Stimulated activated naive B cell treated with anti-CD40 and anti-IgM and Interleukin-4, amounts not matched to agents 10 μg/mL and 1 μg/mL and 100 μg/mL, for 72 hours (primary cell): ENCODE data around the gene AGFG1.
A peak's percentile ranks its signal among the peaks of the same experiment; 100 is the strongest.

ENCODE experiments used
- ATAC-seq, 2 donors: fragments of 150-1000 bp; cut with Tn5 transposase; replicated peaks; 2 replicates each; pipeline ENCODE4 v1.10.0; 2021; ENCODE audit warnings: moderate library complexity in 1 of 2
- DNase-seq: peaks from one replicate; pipeline ENCODE4 v3.0.0; 2021
- H3K27ac Mint-ChIP-seq: one replicate; pipeline ENCODE4 v1.8.0; 2022; ENCODE audit warnings: mild to moderate bottlenecking, mixed read lengths
- H3K27me3 Mint-ChIP-seq, 2 donors: one replicate each; pipeline ENCODE4 v1.8.0; 2022; ENCODE audit warnings: mixed read lengths in 2 of 2
- H3K36me3 Mint-ChIP-seq, 2 donors: one replicate each; pipeline ENCODE4 v1.8.0; 2022; ENCODE audit warnings: mixed read lengths in 2 of 2, mild to moderate bottlenecking in 1 of 2
- H3K4me1 Mint-ChIP-seq, 2 donors: one replicate each; pipeline ENCODE4 v1.8.0; 2022; ENCODE audit warnings: mixed read lengths in 2 of 2, mild to moderate bottlenecking in 1 of 2
- H3K4me3 Mint-ChIP-seq, 2 donors: one replicate each; pipeline ENCODE4 v1.8.0; 2022; ENCODE audit warnings: mild to moderate bottlenecking in 2 of 2, mixed read lengths in 2 of 2, moderate library complexity in 1 of 2
- H3K9me3 Mint-ChIP-seq, 2 donors: one replicate each; pipeline ENCODE4 v1.8.0; 2022; ENCODE audit warnings: mixed read lengths in 2 of 2, mild to moderate bottlenecking in 1 of 2

Gene AGFG1

DNA sequence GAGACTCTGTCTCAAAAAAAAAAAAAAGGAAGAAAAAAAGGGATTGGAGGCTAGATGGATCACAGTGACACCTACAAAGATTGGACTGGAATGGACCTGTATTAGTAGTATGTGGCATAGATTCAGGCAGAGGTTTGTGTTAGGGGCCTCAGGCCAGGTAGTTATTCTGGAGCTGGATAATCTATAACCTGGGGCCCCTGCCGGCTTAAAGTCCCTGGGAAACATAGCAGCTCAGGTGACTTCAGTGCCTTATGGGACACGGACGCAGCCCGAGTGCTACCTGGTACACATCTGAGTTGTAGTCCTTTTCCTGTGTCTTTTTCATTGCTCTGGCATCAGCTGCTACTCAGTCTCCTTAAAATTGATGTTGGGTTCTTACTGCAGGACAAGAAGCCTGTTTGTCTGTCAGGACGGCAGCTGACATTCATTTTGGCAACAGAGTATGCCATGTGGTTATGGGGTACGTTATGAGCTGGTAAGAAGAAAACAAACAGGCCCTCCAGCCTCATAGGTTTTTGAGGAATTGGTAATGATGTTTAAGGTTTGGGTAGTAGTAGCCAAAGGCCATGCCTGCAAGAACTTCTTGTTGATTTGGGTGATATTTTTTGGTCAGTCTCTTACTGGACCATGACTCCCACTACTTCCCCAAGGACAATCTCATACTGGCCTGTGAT, 27.8 kb downstream of the AGFG1 start:
- DNase-seq (no peak), ATAC-seq (no peak)
- H3K27ac Mint-ChIP-seq: no peak overlapping the region
- peaks cover 0 to 2% of the 10 kb centered on the region in 2 donors for H3K9me3 Mint-ChIP-seq
- no peak overlapping the region for H3K4me3 Mint-ChIP-seq
- peaks cover 17 to 46% of the 10 kb centered on the region in 2 donors for H3K36me3 Mint-ChIP-seq
- H3K27me3 Mint-ChIP-seq: no peaks in the 10 kb centered on the region
- H3K4me1 Mint-ChIP-seq: peaks cover 24 to 46% of the 10 kb centered on the region in 2 donors

DNA sequence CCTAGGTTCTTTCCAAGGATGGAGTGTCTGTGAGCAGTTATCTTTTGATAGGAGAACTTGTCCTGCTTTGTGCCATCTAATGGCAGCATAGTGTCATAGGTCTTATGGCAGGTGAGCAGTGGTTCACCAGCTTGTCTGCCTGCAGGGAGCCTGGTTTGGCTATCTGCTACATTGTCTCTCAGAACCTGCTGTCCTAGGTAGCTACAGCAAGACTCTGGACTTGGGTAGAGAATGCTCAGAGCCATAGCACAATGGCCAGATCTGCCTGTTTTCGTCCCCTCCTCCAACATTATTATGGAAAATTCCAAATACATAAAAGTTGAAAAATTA, 28.3 kb downstream of the AGFG1 start:
- peaks cover 20 to 47% of the 10 kb centered on the region in 2 donors for H3K36me3 Mint-ChIP-seq
- H3K27ac Mint-ChIP-seq: no peak overlapping the region
- ATAC-seq (no peak), DNase-seq (no peak)
- peaks cover 0 to 2% of the 10 kb centered on the region in 2 donors for H3K9me3 Mint-ChIP-seq
- peaks cover 24 to 51% of the 10 kb centered on the region in 2 donors for H3K4me1 Mint-ChIP-seq
- no peak overlapping the region for H3K4me3 Mint-ChIP-seq
- H3K27me3 Mint-ChIP-seq: no peaks in the 10 kb centered on the region

GRCh38 chr2:227503433-227504406, 31.8 kb downstream of the AGFG1 start:
- peaks cover 37 to 72% of the 10 kb centered on the region in 2 donors for H3K4me1 Mint-ChIP-seq
- H3K27ac Mint-ChIP-seq: peak overlapping the region; percentile 37
- no peaks in the 10 kb centered on the region for H3K27me3 Mint-ChIP-seq
- H3K36me3 Mint-ChIP-seq: peaks cover 31 to 69% of the 10 kb centered on the region in 2 donors
- peaks cover 0 to 2% of the 10 kb centered on the region in 2 donors for H3K9me3 Mint-ChIP-seq
- ATAC-seq (no peak), DNase-seq (no peak)
- no peak overlapping the region for H3K4me3 Mint-ChIP-seq

GRCh38 chr2:227504700-227505099, 32.7 kb downstream of the AGFG1 start:
- Mint-ChIP-seq H3K4me1 (peaks cover 37 to 70% of the 10 kb centered on the region in 2 donors), H3K9me3 (peaks cover 0 to 2% of the 10 kb centered on the region in 2 donors), H3K4me3 (no peak overlapping the region), H3K27me3 (no peaks in the 10 kb centered on the region), H3K27ac (peak overlapping the region; percentile 42), H3K36me3 (peaks cover 31 to 66% of the 10 kb centered on the region in 2 donors)
- DNase-seq: no peak
- ATAC-seq: no peak

- H3K4me3 Mint-ChIP-seq: peak overlapping the region; percentile 21 to 29
- no peaks in the 10 kb centered on the region for H3K27me3 Mint-ChIP-seq
- H3K4me1 Mint-ChIP-seq: peaks cover 50 to 82% of the 10 kb centered on the region in 2 donors
Observed at GRCh38 chr2:227506456-227506855, 34.5 kb downstream of the AGFG1 start.

DNA sequence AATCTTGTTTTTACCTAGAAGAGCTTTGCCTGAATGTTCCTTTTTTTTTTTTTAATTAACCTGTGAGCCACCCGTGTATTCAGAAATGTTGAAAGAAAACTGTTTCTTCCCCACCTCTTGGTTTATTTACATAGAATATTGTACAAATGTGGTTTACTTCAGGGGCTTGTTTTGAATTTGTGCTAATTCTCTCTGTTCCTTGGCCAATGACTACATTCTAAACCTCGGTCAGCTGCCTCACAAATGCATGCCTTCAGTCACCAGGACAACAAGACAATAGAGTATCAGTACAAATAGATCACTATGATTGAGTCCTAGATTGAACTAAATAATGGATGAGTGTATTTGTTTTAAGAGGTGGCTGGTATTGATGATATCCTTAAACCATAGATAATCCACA, 36.0 kb downstream of the AGFG1 start:
- ATAC-seq (peak in 1 of 2 donors; percentile 33), DNase-seq (no peak)
- no peaks in the 10 kb centered on the region for H3K27me3 Mint-ChIP-seq
- H3K27ac Mint-ChIP-seq: no peak overlapping the region
- H3K9me3 Mint-ChIP-seq: no peaks in the 10 kb centered on the region
- H3K4me1 Mint-ChIP-seq: peaks cover 52 to 85% of the 10 kb centered on the region in 2 donors
- no peak overlapping the region for H3K4me3 Mint-ChIP-seq
- peaks cover 19 to 45% of the 10 kb centered on the region in 2 donors for H3K36me3 Mint-ChIP-seq

More at GRCh38 chr2:227506456-227506855, 34.5 kb downstream of the AGFG1 start:
- DNase-seq: no peak
- Mint-ChIP-seq H3K27ac (peak overlapping the region; percentile 0), H3K9me3 (peaks cover 0 to 2% of the 10 kb centered on the region in 2 donors), H3K36me3 (peaks cover 26 to 59% of the 10 kb centered on the region in 2 donors)
- ATAC-seq: peak in 1 of 2 donors; percentile 18

- Mint-ChIP-seq H3K9me3 (no peaks in the 10 kb centered on the region), H3K4me1 (peaks cover 48 to 84% of the 10 kb centered on the region in 2 donors), H3K36me3 (peaks cover 17 to 38% of the 10 kb centered on the region in 2 donors), H3K4me3 (no peak overlapping the region), H3K27me3 (no peaks in the 10 kb centered on the region), H3K27ac (no peak overlapping the region)
- DNase-seq: no peak
- no peak for ATAC-seq
Observed at GRCh38 chr2:227509076-227509475, 37.1 kb downstream of the AGFG1 start.

DNA sequence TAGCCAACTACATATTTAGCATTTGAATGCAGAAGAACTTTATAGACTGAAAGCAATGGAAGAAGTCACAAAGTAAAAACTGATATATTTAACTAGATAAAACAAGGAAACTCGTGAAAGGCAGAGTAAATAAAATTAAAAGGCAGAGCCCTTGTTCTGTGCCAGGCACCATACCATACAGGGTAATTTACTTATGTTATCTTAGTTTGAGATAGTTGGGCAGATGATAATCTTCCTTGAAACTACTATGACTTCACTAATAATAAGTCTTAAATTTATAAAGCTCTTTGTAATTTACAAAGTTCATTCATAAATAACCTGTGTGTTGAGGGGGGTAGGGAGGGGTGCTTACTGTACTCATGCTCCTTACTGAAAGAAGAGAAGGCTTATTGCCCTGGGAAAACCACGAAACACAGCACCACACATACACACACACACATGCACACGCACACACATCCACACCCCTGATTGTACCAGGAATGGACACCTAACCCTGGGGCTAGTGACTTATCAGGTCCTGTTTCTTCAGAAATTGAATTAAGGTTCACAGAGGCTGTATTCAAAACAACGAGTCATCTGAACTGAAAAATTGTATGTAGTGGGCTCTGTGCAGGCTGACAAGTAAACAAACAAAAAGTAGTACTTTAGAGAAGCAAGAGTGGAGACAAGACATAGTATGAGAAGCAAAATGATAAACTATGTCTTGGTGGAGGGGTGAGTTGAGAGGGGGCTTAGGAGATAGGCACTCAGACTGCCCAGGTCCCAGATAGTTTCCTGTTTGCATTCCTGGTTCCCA, 38.1 kb downstream of the AGFG1 start:
- ATAC-seq: peak in 1 of 2 donors; percentile 27
- H3K27me3 Mint-ChIP-seq: no peaks in the 10 kb centered on the region
- H3K4me1 Mint-ChIP-seq: peaks cover 40 to 79% of the 10 kb centered on the region in 2 donors
- peaks cover 14 to 33% of the 10 kb centered on the region in 2 donors for H3K36me3 Mint-ChIP-seq
- DNase-seq: no peak
- H3K9me3 Mint-ChIP-seq: no peaks in the 10 kb centered on the region
- H3K27ac Mint-ChIP-seq: peak overlapping the region; percentile 53
- H3K4me3 Mint-ChIP-seq: no peak overlapping the region

GRCh38 chr2:227510620-227510958, 38.6 kb downstream of the AGFG1 start:
- ATAC-seq: no peak
- no peaks in the 10 kb centered on the region for H3K27me3 Mint-ChIP-seq
- H3K9me3 Mint-ChIP-seq: no peaks in the 10 kb centered on the region
- H3K4me3 Mint-ChIP-seq: no peak overlapping the region
- DNase-seq: no peak
- H3K4me1 Mint-ChIP-seq: peaks cover 41 to 79% of the 10 kb centered on the region in 2 donors
- peaks cover 14 to 33% of the 10 kb centered on the region in 2 donors for H3K36me3 Mint-ChIP-seq
- no peak overlapping the region for H3K27ac Mint-ChIP-seq

DNA sequence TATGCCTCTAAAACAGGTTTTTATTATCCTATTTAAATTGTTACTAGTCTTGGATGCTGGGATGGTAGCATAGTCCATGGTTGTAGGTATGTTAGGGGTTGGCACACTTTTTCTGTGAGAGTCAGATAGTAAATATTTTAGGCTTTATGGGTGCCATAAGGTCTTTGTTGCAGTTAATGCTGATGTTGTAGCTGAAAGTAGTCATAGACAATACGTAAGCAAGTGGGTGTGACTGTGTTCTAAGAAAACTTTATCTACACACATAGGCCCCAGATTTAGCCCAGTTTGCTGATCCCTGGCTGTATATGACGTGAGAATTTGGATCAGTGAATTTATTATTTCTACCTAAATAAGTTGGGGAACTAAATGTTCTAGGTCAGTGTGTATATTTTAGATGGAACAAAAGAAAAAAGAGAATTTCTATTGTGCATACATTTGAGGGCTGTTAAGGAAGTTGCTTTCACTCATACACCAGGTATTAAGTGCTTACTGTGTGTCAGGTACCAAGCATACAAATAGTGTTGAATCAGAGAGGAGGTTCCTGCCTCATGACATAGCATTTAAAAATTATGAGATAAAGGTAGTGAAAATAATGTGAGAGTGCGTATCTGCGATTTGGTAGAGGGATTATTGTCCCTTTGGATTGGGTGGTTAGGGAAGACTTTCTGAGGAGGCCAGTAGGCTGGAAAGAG, 39.4 kb downstream of the AGFG1 start:
- DNase-seq: no peak
- ATAC-seq: no peak
- peak overlapping the region; percentile 3 for H3K27ac Mint-ChIP-seq
- H3K36me3 Mint-ChIP-seq: peaks cover 13 to 30% of the 10 kb centered on the region in 2 donors
- no peaks in the 10 kb centered on the region for H3K9me3 Mint-ChIP-seq
- H3K4me3 Mint-ChIP-seq: no peak overlapping the region
- peaks cover 40 to 79% of the 10 kb centered on the region in 2 donors for H3K4me1 Mint-ChIP-seq
- no peaks in the 10 kb centered on the region for H3K27me3 Mint-ChIP-seq

DNA sequence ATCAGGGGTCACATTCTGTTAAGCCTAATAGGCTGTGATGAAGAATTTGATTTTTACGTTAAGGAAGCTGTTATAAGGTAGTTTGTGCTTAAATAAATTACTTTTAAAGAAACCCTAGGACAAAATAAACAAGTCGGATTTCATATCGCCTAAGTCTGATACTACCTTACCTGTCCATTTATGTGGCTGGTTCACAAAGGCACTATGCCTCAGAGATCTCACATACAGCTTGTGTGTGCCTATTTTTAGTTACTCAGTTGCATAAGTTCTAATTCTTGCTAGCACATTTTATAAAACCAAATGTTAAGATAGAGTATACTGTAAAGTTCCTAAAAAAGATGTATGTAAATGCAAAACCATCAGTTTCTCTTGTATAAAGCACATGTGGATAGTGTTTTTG, 40.0 kb downstream of the AGFG1 start:
- H3K4me1 Mint-ChIP-seq: peaks cover 36 to 76% of the 10 kb centered on the region in 2 donors

GRCh38 chr2:227513113-227513512, 41.2 kb downstream of the AGFG1 start:
- no peak overlapping the region for H3K27ac Mint-ChIP-seq
- H3K4me3 Mint-ChIP-seq: no peak overlapping the region
- no peaks in the 10 kb centered on the region for H3K27me3 Mint-ChIP-seq
- peaks cover 37 to 84% of the 10 kb centered on the region in 2 donors for H3K4me1 Mint-ChIP-seq
- ATAC-seq (no peak), DNase-seq (no peak)
- H3K9me3 Mint-ChIP-seq: no peaks in the 10 kb centered on the region
- peaks cover 9 to 26% of the 10 kb centered on the region in 2 donors for H3K36me3 Mint-ChIP-seq

More for the DNA sequence above, 40.0 kb downstream of the AGFG1 start:
- ATAC-seq (no peak), DNase-seq (no peak)
- Mint-ChIP-seq H3K27me3 (no peaks in the 10 kb centered on the region), H3K9me3 (no peaks in the 10 kb centered on the region), H3K27ac (peak overlapping the region; percentile 3), H3K36me3 (peaks cover 9 to 26% of the 10 kb centered on the region in 2 donors), H3K4me3 (no peak overlapping the region)

DNA sequence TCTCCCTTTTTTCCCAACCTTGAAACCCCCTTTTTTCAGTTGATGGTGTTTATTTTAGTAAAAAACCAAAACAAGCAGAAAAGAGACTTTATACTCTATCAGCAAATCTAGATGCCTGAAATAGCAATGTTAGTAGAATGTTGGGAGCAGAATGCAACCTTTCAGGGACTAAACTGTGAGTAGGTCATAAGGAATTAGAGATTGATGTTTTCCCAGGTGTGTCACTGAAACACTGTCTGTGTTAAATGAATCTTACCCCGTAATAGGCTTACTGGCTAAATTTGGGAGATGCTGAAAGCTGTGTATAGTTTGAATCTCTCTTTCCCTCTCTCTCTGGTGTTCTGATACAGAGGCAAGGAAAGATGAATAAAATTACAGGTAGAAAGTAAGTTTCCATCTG, 43.8 kb downstream of the AGFG1 start:
- Mint-ChIP-seq H3K4me3 (no peak overlapping the region), H3K27ac (no peak overlapping the region), H3K9me3 (no peaks in the 10 kb centered on the region), H3K4me1 (peaks cover 33 to 75% of the 10 kb centered on the region in 2 donors), H3K27me3 (no peaks in the 10 kb centered on the region), H3K36me3 (peaks cover 8 to 20% of the 10 kb centered on the region in 2 donors)
- DNase-seq (no peak), ATAC-seq (no peak)
